HEK293 (cell line): Measurements from ENCODE around the gene TANGO6.

ENCODE experiments used
- ZEB2 ChIP-seq: fragments of 450-650 bp; formaldehyde crosslinking; IDR thresholded peaks from 2 replicates; pipeline ENCODE4 v1.5.1; 2016; ENCODE audit warnings: missing biosample characterization, missing genetic modification characterization
- ZFP3 ChIP-seq: fragments of 450-650 bp; formaldehyde crosslinking; IDR thresholded peaks from 2 replicates; pipeline ENCODE4 v1.5.1; 2016; ENCODE audit warnings: low read depth, missing biosample characterization, missing genetic modification characterization
- ZNF132 ChIP-seq: fragments of 450-650 bp; formaldehyde crosslinking; IDR thresholded peaks from 2 replicates; pipeline ENCODE4 v1.5.1; 2017; ENCODE audit warnings: missing biosample characterization, missing genetic modification characterization, borderline replicate concordance
- ZNF138 ChIP-seq: fragments of 450-650 bp; formaldehyde crosslinking; IDR thresholded peaks from 2 replicates; pipeline ENCODE4 v1.5.1; 2016; ENCODE audit warnings: missing biosample characterization, missing genetic modification characterization, borderline replicate concordance
- ZNF174 ChIP-seq: fragments of 450-650 bp; formaldehyde crosslinking; IDR thresholded peaks from 2 replicates; pipeline ENCODE4 v1.5.0; 2017; ENCODE audit warnings: missing biosample characterization, mild to moderate bottlenecking, missing genetic modification characterization
- ZNF274 ChIP-seq, 2 experiments: fragments of 200-500 bp in 1 of 2; fragments of 450-650 bp in 1 of 2; sonication (Bioruptor generic) in 1 of 2; formaldehyde crosslinking in 1 of 2; IDR thresholded peaks; 2 replicates each; pipeline versions ENCODE4 v1.5.1 to v1.6.1; 2014 to 2016; ENCODE audit warnings: borderline replicate concordance in 1 of 2, inconsistent platforms in 1 of 2, low read length in 1 of 2, missing biosample characterization in 1 of 2, missing genetic modification characterization in 1 of 2
- ZNF776 ChIP-seq: fragments of 450-650 bp; formaldehyde crosslinking; IDR thresholded peaks from 2 replicates; pipeline ENCODE4 v1.5.0; 2017; ENCODE audit warnings: missing biosample characterization, missing genetic modification characterization, borderline replicate concordance
- ZNF792 ChIP-seq: fragments of 450-650 bp; formaldehyde crosslinking; IDR thresholded peaks from 2 replicates; pipeline ENCODE4 v1.5.1; 2016; ENCODE audit warnings: missing biosample characterization, missing genetic modification characterization
- ZNF830 ChIP-seq: fragments of 450-650 bp; IDR thresholded peaks from 2 replicates; pipeline ENCODE4 v1.5.0; 2018; ENCODE audit warnings: missing biosample characterization, missing genetic modification characterization, low read depth, mild to moderate bottlenecking, moderate library complexity
- TF ChIP-seq, protein P1 (sequence below): fragments of 450-650 bp; formaldehyde crosslinking; IDR thresholded peaks from 2 replicates; pipeline ENCODE4 v1.5.1; 2016; ENCODE audit warnings: missing biosample characterization, missing genetic modification characterization
- TF ChIP-seq, protein P2 (sequence below): fragments of 450-650 bp; formaldehyde crosslinking; IDR thresholded peaks from 2 replicates; pipeline ENCODE4 v1.5.1; 2016; ENCODE audit warnings: missing biosample characterization, missing genetic modification characterization
- TF ChIP-seq, protein P3 (sequence below): sonication (generic); formaldehyde crosslinking; IDR thresholded peaks from 2 replicates; pipeline ENCODE4 v1.8.1; 2022; ENCODE audit warnings: mild to moderate bottlenecking, moderate library complexity, missing genetic modification reagents
- TF ChIP-seq, protein P4 (sequence below): fragments of 450-650 bp; formaldehyde crosslinking; IDR thresholded peaks from 2 replicates; pipeline ENCODE4 v1.5.1; 2016; ENCODE audit warnings: missing biosample characterization, missing genetic modification characterization
- TF ChIP-seq, protein P5 (sequence below): fragments of 450-650 bp; formaldehyde crosslinking; IDR thresholded peaks from 2 replicates; pipeline ENCODE4 v1.5.1; 2016; ENCODE audit warnings: missing biosample characterization, missing genetic modification characterization

DNA sequence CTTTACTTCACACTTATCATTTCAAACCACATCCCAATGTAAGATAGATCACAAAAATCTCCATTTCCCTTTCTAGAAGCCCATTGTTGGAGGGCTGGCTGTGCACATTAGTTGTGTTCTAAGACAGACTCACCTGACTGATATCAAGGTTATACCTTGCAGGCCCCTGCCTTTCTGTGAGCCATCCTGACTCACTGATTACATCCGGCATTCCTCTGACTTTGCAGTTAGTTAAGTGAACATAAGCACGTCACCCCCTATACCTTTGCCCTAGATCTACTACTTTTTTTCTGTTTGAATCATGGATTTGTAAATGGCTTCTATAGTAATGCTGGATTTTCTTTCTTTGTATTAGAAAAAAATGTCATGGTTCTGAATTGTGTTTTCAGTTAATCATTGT lies 78.3 kb downstream of the TANGO6 start:
- TF ChIP-seq, protein P1, sequence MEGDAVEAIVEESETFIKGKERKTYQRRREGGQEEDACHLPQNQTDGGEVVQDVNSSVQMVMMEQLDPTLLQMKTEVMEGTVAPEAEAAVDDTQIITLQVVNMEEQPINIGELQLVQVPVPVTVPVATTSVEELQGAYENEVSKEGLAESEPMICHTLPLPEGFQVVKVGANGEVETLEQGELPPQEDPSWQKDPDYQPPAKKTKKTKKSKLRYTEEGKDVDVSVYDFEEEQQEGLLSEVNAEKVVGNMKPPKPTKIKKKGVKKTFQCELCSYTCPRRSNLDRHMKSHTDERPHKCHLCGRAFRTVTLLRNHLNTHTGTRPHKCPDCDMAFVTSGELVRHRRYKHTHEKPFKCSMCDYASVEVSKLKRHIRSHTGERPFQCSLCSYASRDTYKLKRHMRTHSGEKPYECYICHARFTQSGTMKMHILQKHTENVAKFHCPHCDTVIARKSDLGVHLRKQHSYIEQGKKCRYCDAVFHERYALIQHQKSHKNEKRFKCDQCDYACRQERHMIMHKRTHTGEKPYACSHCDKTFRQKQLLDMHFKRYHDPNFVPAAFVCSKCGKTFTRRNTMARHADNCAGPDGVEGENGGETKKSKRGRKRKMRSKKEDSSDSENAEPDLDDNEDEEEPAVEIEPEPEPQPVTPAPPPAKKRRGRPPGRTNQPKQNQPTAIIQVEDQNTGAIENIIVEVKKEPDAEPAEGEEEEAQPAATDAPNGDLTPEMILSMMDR = no peak
- TF ChIP-seq ZNF792 (no peak), ZNF274 (IDR thresholded peaks at IDR 0.05; ENCODE audit: low read length) (no peak), ZNF274 (tag by site-specific recombination; IDR thresholded peaks at IDR 0.05; ENCODE audit: borderline replicate concordance) (no peak), ZFP3 (tag by site-specific recombination) (no peak), ZNF776 (tag by site-specific recombination) (no peak), ZNF174 (tag by site-specific recombination) (no peak), ZNF830 (tag by site-specific recombination) (no peak), ZEB2 (tag by site-specific recombination) (no peak), ZNF132 (tag by site-specific recombination) (no peak), ZNF138 (tag by site-specific recombination) (no peak)
- TF ChIP-seq, protein P2, sequence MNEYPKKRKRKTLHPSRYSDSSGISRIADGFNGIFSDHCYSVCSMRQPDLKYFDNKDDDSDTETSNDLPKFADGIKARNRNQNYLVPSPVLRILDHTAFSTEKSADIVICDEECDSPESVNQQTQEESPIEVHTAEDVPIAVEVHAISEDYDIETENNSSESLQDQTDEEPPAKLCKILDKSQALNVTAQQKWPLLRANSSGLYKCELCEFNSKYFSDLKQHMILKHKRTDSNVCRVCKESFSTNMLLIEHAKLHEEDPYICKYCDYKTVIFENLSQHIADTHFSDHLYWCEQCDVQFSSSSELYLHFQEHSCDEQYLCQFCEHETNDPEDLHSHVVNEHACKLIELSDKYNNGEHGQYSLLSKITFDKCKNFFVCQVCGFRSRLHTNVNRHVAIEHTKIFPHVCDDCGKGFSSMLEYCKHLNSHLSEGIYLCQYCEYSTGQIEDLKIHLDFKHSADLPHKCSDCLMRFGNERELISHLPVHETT = no peak
- TF ChIP-seq, protein P3, sequence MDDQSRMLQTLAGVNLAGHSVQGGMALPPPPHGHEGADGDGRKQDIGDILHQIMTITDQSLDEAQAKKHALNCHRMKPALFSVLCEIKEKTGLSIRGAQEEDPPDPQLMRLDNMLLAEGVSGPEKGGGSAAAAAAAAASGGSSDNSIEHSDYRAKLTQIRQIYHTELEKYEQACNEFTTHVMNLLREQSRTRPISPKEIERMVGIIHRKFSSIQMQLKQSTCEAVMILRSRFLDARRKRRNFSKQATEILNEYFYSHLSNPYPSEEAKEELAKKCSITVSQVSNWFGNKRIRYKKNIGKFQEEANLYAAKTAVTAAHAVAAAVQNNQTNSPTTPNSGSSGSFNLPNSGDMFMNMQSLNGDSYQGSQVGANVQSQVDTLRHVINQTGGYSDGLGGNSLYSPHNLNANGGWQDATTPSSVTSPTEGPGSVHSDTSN (CRISPR knock-in tag) = no peak
- TF ChIP-seq, protein P4, sequence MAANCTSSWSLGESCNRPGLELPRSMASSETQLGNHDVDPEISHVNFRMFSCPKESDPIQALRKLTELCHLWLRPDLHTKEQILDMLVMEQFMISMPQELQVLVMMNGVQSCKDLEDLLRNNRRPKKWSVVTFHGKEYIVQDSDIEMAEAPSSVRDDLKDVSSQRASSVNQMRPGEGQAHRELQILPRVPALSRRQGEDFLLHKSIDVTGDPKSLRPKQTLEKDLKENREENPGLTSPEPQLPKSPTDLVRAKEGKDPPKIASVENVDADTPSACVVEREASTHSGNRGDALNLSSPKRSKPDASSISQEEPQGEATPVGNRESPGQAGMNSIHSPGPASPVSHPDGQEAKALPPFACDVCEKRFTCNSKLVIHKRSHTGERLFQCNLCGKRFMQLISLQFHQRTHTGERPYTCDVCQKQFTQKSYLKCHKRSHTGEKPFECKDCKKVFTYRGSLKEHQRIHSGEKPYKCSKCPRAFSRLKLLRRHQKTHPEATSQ = no peak
- TF ChIP-seq, protein P5, sequence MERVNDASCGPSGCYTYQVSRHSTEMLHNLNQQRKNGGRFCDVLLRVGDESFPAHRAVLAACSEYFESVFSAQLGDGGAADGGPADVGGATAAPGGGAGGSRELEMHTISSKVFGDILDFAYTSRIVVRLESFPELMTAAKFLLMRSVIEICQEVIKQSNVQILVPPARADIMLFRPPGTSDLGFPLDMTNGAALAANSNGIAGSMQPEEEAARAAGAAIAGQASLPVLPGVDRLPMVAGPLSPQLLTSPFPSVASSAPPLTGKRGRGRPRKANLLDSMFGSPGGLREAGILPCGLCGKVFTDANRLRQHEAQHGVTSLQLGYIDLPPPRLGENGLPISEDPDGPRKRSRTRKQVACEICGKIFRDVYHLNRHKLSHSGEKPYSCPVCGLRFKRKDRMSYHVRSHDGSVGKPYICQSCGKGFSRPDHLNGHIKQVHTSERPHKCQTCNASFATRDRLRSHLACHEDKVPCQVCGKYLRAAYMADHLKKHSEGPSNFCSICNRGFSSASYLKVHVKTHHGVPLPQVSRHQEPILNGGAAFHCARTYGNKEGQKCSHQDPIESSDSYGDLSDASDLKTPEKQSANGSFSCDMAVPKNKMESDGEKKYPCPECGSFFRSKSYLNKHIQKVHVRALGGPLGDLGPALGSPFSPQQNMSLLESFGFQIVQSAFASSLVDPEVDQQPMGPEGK (tag by site-specific recombination) = no peak
